Measurements from ENCODE around the gene POU4F1. TPM values are rescaled to one million over a fixed set of nuclear protein-coding genes. Genes with fewer than 3 reads are reported as not detected.
"Not testable (repeated sequence)": the region's sequence is repeated elsewhere in the genome, so short reads cannot be mapped to it uniquely, and the experiment has no call there.

POU4F1 gene, protein sequence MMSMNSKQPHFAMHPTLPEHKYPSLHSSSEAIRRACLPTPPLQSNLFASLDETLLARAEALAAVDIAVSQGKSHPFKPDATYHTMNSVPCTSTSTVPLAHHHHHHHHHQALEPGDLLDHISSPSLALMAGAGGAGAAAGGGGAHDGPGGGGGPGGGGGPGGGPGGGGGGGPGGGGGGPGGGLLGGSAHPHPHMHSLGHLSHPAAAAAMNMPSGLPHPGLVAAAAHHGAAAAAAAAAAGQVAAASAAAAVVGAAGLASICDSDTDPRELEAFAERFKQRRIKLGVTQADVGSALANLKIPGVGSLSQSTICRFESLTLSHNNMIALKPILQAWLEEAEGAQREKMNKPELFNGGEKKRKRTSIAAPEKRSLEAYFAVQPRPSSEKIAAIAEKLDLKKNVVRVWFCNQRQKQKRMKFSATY
- not detected in 2 replicates for total RNA-seq

DNA sequence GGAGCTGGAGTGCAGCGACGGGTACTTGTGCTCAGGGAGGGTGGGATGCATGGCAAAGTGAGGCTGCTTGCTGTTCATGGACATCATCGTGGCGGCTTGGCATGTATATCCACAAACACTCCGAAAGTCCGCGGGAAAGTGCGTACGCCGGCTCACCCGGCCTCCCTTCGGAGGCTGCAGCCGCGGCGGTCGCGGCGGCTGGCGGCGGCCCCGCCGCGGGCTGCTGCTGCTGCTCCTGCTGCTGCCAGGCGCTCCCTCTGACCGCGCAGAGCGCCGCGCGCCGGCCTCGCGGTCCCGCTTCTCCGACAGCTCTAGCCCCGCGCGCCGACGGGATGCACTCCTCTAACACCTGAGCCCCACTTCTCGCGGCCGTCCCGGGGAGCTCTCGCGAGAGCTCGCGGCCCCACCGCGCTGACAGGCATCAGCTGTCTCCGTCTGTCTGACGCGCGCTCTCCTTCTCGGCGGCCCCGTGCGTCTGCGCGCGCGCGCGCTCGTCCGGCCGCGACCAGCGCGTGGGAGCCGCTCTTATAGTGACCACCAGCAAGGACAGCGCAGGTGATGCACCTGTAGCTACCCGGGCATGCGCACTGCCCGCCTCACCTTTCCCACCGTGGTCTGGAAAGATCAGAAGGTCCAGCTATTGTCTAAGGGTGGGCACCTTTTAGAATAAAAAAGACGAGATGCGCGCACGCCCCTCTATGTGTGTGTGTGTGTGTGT, at the start of gene POU4F1:
Gene POU4F1, minus strand, starts transcription at position 313 of the 718 bp plus-strand sequence. Its CDS starts 226 bp downstream, at position 87.
- no peak for DNase-seq (ENCODE audit: low read depth)

DNA sequence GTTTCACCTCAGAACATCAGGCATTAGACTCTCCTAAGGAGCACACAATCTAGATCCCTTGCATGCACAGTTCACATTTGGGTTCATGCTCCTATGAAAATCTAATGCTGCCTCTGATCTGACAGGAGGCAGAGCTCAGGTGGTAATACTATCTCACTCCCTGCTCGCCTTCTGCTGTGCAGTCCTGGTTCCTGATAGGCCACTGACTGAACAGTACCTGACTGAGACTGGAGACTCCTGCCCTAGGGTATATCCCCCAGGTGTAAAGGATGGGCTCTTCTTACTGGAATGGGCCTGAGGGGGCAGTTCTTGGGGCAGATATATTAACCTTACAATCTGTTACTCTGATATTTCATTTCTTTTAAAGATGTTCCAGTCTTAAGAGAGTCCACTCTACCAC, 49.3 kb upstream of the POU4F1 start:
- DNase-seq (ENCODE audit: low read depth), result no peak

DNA sequence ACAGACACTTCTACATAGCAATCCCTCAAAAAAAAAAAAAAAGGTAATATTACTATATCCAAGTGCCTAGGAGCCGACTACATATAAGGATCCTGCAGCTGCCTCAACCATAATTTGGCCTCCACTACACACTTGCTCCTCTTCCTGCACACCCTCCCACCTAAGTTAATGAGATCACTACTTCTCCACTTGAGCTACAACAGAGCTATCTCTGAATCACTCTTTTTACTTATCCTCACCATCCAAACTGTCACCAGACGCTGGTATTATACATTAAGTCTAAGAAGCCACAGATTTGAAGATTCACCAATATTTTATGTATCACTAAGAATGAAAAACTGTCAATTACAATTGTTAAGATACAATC, 47.3 kb upstream of the POU4F1 start:
- no peak for DNase-seq (ENCODE audit: low read depth)

DNA sequence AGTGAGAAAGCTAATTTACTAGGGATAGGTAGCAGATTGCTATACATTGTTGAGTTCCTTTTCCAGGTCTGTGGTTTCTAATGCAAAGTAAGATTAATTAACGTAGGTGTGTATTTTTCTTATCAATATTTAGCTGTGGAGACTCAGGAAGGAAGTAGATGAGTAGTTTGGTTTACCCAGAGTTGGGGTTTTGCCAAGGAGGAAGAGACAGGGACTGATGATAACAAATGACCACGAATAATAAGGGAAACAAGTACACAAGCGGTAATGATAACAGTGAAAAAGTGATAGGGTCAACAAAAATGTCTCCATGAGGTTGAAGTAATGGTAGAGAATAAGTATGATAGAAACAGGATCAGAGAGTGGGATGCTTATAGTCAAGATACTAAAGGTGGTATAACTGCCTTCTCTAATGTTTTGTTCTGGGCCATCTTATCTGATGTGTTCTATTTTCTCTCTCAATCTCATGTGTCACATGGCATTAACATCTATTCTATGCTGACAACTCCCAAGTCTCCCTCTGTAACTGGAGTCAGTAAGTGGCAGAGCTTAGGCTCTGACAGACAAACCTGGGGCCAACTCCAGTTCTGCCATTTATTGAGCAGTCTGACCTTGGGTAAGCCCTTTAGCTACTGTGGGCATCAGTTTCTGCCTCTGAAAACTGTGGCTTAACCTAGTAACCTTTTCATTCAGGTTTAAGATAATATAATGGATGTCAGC, 46.8 kb upstream of the POU4F1 start:
- DNase-seq (ENCODE audit: low read depth), result no peak

DNA sequence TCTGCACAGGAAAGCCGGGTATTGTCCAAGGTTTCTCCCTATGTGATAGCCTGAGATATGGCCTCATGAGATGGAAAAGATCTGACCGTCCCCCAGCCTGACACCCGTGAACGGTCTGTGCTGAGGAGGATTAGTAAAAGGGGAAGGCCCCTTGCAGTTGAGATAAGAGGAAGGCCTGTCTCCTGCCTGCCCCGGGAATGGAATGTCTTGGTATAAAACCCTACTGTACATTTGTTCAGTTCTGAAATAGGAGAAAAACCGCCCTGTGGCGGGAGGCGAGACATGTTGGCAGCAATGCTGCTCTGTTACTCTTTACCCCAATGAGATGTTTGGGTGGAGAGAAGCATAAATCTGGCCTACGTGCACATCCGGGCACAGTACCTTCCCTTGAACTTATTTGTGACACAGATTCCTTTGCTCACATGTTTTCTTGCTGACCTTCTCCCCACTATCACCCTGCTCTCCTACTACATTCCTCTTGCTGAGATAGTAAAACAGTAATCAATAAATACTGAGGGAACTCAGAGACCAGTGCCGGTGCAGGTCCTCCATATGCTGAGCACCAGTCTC, 43.8 kb upstream of the POU4F1 start:
- not testable (repeated sequence) for DNase-seq (ENCODE audit: low read depth)

DNA sequence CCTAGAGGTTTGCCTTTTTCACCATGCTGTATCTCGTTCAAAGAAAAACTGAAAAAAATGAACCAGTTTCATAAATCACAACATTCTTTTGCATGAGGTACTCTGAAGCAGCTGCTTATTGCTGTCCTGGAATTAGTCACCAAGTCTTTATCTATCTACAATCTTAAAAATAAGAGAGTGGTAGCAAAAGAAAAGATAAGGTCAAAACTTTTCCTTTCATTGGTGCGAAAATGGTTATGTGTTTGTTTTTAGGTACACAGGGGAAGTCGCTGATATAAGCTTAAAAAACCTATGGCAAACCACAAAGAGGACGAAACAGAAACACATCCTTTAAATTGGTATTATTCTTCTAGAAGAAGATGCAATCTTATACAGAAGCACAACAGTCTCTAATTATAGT, 34.9 kb upstream of the POU4F1 start:
- DNase-seq (ENCODE audit: low read depth), result no peak

DNA sequence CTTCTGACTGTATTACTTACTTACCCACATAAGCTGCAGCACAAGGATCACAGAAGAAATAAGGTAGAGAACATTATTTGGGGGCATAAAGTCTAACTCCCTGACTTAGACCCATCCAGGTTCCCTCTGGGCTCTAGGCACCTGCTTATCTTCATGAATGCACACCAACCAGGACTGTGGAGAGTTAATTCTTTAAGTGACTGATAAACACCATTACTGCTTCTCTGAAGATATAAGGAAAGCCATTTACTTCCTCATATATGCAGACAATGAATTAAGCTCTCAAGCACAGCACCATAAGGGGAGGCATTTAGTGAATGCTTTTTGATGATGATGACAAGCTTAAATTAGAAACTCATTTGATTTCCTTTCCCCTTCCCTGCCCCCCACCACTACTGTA, 33.1 kb upstream of the POU4F1 start:
- no peak for DNase-seq (ENCODE audit: low read depth)

DNA sequence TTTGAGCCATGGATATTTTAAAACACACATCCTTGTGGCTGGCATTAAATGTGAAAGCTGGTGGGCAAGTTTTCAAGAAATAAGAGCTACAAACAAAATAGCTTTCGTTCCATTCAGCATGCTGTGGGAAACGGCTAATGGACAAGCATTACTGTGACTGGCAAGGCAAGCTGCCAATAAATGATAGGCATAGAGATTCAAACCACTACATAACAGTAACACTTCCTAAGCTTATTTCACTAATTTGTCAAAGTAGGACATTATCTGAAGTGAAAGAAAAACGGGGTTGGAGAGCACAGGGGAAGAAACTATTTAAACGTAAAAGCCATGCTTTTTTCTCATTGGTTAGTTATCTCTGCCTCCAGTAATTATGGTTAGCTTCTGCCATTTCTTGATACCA, 29.6 kb upstream of the POU4F1 start:
- DNase-seq (ENCODE audit: low read depth), result no peak

DNA sequence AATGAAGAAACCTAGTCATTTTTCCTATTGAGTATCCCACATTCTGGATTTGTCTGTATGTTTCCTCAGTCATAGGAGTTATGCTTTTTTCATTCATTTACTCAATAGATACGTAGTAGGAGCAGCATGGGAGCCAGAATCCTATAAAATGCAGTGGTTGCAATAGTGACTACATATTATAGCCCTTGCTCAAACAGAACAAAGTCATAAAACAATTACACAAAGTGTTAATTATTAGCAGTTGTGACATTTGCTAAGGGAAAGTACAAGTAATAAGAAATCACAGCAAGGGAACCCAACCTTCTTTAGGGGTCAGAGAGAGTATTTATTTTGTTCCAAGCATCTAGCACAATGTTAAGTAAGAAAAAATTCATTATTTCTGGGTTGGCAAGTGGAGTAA, 27.7 kb upstream of the POU4F1 start:
- peak; percentile 66 for DNase-seq (ENCODE audit: low read depth)

DNA sequence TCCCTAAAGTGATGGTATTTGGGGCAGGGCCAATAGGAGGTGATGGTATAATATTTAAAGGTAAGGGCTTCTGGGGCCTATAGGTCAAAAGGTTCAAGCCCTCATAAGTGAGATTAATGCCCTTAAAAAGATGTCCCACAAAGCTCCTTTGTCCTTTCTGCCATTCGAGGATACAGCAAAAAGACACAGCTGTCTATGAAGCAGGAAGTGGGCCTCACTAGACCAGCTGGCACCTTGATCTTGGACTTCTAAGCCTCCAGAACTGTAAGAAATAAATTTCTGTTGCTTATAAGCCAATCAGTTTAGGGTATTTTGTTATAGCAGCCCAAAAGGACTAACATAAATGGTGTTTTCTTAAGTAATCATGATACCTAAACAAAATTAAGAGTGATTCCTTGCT, 27.2 kb upstream of the POU4F1 start:
- DNase-seq (ENCODE audit: low read depth), result no peak

DNA sequence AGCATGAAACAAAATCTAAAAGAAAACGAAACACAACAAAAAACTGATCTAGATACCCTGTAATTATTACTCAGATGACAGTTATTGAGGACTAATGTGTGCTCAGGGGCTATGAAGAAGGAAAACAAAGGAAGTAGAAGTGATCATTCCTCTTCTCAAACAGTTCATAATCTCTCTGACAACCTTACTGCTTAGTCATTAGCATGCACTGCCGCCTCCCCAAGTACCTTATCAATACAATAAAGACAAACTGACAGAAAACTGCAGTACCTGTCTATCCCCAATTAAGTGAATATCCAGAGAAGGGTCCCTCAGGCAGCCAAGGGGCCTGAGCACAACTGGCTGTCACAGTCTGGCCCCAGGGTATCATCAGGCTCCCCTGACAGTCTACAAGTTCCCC, 22.0 kb upstream of the POU4F1 start:
- DNase-seq (ENCODE audit: low read depth), result no peak

DNA sequence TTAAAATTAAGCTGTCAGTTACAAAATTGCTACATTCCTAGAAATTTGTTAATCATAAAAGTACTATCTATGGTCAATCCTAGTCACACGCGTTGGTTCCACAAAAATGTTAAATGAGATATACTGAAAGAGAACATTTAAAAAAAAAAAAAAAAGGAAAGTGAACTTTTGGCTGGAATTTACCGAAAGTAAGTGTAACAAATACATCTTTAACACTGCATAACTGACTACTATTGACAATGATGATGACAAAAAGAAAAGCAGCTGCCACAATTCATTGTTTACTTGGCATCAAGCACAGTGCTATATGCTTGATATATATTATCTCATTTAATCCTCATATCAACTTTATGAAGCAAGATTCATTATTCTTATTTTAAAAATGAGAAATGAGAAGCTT, 19.8 kb upstream of the POU4F1 start:
- DNase-seq (ENCODE audit: low read depth), result no peak

DNA sequence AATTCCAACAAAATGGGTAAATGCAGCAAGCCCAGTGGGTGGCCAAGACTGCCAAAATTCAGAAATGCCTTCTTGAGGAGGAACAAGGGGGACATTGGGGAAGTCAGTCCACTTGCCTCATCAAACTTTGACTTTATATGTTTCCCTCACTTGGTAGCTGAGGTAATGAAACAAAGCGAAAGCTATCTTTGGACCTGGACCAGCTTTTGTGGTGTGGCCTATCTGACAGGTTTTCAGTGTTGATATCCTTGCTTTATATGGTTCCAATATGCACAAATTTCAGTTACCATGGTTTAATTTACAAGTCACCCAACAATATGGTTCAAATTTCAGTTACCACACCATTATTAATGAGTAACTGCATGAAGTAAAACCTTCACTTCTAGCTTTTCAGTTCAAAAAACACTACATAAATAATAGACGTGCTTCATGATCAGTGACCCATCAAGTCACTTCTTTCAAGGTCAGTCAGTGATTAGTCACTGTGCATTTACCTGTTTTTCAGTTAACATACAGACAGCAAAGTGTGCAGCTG, 17.7 kb upstream of the POU4F1 start:
- DNase-seq (ENCODE audit: low read depth), result peak; percentile 79

DNA sequence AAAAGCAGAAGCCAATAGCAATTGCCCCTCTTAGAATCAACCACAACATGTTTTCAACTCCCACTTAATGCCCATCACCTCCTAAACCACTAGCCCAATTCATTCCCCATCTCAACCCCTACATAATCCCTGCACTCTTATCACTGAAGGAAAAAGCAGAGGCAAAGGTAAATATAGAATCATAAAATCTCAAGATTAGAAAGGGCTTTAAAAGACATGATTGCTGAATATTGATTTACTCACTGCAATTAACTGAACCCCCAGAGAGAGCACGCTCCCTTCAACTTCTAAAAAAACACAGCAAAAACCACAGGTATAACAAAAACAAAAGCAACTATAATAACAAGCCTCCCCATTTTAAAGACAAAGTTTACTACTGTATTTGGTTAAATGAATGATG, 15.1 kb upstream of the POU4F1 start:
- no peak for DNase-seq (ENCODE audit: low read depth)

DNA sequence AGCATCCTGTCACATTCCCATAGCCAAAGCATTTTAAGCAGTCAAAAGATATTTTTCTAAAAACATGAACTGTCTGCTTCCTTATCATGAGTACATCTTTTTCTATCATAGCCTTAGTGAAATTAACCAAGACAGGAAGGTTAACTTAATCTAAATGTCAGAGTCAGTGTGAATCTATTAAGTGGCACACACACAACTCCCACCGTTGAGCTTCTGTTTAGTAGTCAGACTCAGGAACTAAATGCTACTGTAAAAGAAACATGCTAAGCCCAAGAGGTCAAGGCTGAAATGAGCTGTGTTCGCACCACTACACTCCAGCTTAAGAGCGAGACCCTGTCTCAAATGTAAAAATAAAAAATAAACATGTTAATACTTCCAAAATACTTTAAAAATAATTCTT, 7.7 kb upstream of the POU4F1 start:
- DNase-seq (ENCODE audit: low read depth), result no peak

DNA sequence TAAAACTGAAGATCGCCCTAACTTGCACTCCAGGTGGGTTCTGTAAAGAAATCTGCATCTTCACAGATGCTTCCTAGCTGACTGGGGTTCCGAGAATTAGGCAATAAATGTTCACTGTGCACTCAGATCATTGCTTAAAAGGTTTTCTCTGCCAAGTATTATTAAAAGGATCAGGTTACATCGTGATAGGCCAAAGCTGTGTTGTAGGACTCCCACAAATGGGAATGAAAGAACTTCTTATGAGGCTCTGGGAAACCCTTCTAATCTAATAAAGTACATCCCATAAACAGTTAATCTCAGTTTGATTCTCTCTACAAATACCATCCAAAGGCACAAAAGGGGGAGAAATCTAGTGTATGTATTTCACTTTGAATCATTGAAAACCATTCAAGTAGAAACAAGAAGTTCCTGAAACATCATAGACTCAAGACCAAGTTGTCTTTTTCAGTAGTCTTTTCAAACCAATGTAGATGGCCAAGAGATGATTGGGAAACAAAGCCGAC, 7.1 kb upstream of the POU4F1 start:
- DNase-seq (ENCODE audit: low read depth), result no peak

DNA sequence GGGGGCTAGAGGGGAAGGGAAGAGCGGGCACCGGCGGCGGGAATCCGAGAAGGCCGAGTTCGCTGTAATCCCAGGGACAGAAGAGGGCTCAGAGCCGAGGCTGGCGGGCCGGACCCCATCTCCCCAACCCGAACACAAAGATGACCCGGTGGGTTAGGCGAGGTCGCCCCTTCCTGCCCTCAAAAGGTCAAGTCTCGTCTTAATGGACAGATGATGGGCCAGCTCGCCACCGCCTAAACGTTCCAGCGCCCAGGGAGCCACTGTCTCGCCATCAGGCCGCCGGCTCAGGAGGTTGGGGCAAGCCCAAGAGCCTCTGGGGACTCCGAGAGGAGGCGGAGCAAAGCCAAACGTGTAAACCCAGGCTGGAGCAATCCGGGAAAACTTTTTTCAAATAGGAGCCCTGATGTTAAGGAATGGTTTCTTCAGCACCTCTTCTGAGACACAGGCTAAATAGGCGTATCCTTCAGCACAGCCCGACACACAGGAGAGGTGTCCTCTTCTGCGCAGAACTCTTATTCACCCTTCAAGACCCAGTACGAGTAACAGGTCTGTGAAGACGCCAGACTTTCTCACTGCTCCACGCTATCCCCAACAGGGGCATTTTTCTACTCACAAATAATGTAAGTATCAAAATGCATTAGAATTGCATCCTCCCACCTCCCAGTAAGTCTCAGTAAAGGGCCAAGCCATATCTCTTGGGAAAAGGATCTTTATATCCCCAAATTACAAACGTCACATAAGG, 6.3 kb upstream of the POU4F1 start:
- DNase-seq (ENCODE audit: low read depth), result no peak

DNA sequence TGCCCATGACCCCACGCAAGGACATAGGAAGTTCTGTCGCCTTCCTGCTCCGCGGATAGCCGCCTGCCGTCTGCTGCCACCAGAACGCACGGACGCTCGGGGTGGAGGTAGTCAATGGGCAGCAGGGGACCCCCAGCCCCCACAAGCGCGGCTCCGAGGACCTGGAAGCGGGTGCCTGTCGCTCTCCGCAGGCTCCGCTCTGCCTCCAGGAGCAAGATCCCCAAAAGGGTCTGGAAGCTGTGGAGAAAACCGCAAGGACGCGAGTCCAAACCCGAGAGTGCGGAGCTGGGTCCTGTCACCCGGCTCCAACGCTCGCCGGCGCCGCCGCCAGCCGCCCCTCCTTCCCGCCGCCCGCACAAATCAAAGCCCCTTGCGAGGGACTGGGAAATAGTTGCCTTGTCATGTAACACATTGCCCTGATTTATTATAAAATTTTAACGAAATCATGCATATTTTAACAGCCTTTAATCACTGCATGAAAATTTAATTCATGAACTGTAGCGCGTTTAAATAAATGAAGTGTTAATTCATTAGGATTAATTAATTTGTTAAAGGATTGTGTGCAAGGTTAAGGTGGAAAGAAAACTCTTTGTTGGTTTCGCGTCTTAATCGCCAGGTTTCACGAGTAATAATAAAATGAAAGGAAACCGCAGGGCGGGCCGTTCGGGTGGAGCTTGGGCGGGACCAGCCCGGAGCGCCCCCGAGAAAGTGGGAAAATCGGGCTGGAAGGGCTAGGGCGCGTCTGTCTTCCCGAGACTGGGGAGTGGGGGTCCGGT, 5.5 kb upstream of the POU4F1 start:
- no peak for DNase-seq (ENCODE audit: low read depth)

DNA sequence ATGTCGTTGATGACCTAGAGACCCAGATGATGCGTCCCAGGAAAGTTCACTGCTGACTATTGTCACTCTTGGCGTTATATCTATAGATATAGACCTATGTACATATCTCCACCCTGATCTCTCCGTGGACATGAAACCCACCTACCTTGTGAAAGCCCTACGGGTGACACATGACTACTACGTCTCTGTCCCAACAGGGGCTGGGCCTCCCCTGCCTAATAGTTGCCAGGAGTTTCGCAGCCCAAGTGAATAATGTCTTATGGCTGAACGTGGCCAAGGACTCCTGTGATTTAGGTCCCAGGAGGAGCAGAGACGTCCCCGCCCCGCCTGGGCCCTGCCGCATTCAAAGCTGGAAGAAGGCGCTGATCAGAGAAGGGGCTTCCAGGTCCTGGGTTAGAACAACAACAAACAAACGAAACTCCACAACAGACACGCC, 4.9 kb upstream of the POU4F1 start:
- no peak for DNase-seq (ENCODE audit: low read depth)
